GOT3 (cell line): ENCODE data around the gene L3MBTL4.
"Not testable (repeated sequence)": the region's sequence is repeated elsewhere in the genome, so short reads cannot be mapped to it uniquely, and the experiment has no call there.

Source experiments
- DNase-seq: peaks from one replicate; lab custom pipeline; 2025; ENCODE audit warnings: mixed read lengths; lab: John Stamatoyannopoulos, UW

Gene L3MBTL4

DNA sequence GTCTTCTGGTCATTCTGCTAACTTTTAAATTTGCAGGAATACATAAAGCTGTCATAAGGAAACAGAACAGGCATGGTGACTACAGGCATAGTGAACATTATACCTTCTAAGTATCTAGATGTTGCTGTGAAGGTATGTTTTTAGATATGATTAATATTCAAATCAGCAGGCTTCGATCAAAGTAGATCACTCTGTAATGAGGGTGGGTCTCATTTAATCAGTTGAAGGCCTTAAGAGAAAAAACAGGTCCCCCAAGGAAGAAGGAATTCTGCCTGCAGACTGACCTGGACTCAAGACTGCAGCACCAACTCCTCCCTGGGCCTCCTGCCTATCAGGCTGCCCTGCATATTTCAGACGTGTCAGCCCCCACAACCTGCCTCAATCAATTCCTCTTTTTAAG, 104.0 kb downstream of the L3MBTL4 start:
- no peak for DNase-seq

DNA sequence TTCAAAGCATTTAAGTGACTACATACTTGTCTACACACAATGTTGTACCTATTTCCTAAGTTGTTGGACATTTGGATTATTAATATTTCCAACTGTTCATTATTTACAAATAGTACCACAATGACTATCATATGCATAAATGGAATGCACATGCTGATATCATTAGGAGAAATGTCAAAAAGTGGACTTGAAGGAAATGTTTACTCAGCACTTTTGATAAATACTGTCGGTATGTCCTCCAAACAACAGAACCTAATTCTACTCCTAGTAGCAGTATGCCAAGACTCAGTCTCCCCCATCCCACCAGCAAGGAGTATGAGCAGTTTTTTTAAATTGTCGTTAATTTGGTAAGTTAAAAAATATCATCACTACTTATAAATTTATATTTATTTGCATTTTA, 116.8 kb downstream of the L3MBTL4 start:
- DNase-seq, result no peak

DNA sequence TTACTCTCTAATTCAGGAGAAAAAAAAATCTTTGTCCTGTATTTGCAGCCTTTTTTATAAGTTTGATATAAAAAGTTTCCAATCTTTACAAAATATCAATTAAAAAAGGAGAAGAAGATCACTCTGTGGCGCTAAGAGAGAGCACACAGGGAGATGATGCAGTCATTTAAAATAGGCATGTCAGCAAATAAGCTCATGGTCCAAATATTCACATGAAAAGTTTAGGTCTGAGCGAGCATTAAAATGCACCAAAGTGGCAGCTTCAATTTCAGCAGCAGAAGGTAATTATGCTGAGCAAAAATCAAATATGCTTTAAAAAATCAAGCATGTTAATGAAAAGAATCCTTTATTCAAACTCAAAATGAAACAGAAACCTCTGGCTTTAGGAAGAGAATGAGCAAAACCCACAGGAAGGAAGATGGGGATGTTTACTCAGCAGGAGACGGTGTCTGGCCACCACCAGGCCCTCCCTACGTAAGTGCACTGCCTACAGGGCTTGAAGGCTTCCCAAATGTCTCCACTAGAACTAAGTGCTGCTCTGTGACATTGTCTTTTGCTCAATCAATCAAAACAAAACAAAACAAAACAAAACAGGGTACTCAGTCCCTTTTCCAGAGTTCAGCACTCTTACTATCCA, 120.4 kb downstream of the L3MBTL4 start:
- DNase-seq, result no peak

DNA sequence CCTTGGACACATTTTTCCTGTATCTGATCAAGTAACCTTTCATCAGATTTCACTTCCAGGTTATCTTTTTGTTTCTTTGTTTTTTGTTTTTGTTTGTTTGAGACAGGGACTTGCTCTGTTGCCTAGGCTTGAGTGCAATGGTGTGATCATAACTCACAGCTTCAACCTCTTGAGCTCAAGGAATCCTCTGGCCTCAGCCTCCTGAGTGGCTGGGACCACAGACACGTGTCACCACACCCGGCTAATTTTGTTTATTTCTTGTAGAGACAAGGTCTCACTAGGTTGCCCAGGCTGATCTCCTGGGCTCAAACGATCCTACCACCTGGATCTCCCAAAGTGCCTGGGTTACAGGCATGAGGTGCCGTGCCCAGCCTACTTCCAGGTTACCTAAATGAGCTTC, 124.9 kb downstream of the L3MBTL4 start:
- no peak for DNase-seq

DNA sequence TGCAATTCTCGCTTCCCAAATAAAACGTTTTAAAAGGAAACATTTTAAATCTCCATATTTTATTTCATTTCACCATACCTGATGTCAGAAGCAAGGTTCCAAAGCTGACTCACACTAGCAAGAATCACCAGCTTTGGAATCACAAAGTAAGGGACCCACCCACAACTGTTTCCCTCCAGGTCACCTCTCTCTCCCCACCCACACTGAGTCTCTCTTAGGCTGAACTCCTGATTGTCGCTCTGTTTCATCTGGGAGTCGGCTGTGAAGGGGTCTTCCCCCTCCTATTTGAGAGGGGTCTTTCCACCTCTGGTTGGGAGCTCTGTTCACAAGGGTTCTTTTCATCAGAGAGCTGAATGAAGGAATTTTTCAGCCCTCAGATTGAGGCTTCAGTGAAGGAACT, 128.1 kb downstream of the L3MBTL4 start:
- no peak for DNase-seq

DNA sequence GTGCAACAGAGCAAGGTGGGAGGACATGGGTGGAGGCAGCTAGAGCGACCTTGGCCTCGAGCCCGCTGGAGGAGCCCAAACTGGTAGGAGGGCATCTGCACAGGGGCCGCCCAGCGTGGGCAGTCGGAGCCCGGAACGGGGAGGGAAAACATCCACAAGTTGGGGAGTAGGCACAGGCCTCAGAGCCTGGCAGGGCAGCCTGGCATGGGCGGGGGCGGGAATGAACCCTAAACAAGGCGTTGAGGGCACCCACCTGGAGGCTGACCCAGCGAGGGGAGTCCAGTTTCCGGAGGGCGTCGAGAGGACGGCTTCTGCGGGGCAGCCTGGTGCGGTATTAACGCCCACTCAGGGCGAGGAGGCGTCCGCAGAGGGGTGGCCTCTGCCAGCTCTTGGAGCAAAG, 129.9 kb downstream of the L3MBTL4 start:
- DNase-seq, result no peak

DNA sequence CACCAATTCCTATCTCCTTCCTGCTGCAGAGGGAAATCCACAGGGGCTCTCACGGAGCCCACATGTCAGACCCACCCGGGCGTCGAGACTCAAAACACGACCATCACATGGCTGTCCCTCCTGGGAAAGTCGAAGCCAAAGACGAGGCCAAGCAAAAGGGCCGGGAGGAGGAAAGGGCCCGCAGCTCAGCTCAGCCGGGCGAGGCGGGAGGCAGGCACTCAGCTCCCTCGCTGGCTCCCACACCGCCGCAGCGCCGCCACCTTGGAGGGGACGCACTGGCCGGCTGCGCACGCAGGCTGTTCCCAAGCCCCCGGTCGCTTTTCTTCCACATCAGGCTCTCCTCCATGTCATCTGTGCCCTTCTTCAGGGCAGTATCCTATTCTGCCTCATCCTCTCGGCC, 130.4 kb downstream of the L3MBTL4 start:
- DNase-seq, result no peak

DNA sequence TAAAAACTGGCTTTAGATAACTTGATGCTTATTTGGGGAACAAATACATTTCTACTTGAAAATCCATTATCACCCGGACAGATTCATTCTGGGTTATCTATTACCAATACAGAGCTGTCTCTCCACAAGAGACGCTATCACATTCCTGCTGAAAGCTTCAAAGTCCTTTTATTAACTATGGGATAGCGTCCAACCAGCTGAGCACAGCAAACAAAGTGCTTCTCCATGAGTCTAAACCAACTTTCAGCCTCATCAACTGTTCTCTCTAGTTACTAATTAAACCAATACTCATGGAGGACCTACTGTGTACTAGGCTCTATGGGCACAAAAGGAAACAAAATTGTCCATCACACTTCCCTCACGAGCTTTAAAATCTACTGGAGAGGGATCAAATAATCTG, 132.8 kb downstream of the L3MBTL4 start:
- DNase-seq, result no peak

DNA sequence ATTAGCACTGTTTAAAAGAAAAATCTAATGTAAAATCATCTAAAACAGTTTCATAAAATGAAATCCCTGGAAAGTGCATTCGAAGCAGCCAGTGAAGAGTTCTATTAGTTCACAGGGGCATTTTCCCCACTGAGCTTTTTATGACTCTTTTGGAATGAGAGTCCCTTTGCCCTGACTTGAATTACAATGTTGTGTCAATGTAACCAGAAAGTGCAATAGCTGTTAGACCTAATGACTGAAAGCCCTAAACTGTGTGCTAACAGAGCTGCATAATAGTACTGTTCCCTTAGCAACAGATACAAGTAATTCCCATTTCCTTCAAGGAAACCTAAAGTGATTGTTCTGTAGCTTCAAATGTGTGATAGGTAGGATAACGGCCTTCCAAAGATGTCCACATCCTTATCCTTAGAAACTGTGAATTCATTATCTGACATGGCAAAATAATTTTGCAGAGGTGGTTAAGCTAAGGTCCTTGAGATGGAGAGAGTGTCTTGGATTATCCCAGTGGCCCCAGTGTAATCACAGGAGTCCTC, 134.4 kb downstream of the L3MBTL4 start:
- no peak for DNase-seq

DNA sequence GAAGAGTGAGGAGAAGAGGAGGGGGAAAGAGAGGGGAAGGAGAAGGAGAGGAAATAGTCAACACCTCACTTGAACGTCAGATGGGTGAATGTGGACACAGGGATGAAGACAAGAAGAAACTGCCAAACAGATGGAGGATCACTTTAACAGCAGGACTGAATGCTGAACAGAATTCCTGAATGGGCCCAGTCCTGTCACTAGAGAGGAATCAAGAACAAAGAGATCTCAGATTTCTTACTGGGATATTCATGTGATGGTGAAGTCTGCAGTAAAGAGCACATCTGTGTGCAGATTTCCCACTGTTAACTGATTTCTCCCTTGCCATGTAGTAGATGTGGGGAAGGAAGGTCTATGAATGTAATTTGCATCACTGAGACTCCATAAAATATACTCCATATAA, 135.4 kb downstream of the L3MBTL4 start:
- no peak for DNase-seq

DNA sequence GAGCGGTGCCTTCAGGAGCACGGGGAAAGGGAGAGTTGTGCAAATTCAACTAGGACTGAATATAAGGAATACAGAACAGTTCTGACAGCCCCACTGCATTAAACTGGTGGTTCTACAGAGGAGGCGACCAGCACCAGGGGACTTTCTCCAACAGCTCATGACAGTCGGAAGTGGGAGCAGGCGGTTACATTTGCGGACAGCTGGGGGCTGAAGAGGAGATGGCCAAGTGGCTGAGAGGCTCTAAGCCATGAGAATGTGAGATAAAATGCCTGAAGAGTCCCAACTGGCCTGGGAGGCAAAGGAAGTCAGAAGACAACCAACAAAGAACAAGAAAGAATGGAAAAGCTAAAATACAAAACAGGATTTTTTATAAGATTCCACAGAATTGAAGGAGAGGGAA, 141.3 kb downstream of the L3MBTL4 start:
- no peak for DNase-seq

DNA sequence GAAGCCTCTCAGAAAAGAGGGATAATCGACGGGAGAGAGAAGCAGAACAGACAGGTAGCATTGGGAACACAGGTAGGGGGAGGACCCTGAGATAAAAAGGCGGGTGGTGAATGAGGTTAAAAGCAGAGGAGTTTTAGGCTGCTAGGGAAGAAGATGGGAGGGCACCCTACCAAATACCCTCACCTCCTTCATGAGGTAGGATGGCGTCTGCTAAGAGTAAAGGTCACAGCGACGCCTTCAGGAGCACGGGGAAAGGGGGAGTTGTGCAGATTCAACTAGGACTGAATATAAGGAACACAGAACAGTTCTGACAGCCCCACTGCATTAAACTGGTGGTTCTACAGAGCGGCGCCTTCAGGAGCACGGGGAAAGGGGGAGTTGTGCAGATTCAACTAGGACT, 142.6 kb downstream of the L3MBTL4 start:
- not testable (repeated sequence) for DNase-seq

DNA sequence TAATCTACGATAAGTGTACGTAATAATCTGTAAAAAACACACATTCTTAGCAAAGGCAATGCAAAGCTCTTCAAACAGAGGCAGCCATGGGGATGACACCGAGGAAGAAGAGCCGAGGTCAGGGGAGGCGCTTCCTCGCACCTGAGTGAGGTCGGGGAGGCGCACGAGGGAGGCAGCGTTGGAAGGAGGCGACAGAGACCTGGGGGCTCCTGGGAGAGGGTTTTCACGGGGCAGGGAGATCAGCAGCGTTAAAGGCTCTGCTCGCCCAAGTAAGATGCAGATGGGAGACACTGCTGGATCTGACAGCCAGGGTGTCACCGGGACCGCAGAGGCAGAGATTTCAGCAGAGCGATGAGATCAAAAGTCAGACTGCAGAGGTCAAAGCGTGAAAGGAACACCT, 143.1 kb downstream of the L3MBTL4 start:
- DNase-seq, result no peak

DNA sequence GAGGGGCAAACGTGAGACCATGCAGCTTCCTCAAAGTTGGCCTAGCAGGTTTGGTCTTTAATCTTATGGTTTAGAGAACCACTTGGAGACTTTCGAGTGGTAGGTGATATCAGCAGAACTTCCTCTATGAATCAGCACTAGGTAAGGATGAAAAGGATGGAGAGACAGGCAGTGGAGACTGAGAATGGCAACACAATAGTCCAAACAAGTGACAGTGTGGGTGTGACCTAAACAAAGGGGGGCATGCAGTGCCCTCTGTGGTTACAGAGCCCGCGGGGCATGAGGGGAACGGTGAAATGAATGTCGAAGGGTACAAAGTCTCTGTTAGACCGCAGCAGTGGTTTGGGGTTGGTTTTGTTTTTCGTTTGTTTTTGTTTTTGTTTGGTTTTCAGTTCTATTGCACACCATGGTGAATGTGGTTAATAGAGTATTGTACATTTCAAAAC, 143.9 kb downstream of the L3MBTL4 start:
- no peak for DNase-seq

DNA sequence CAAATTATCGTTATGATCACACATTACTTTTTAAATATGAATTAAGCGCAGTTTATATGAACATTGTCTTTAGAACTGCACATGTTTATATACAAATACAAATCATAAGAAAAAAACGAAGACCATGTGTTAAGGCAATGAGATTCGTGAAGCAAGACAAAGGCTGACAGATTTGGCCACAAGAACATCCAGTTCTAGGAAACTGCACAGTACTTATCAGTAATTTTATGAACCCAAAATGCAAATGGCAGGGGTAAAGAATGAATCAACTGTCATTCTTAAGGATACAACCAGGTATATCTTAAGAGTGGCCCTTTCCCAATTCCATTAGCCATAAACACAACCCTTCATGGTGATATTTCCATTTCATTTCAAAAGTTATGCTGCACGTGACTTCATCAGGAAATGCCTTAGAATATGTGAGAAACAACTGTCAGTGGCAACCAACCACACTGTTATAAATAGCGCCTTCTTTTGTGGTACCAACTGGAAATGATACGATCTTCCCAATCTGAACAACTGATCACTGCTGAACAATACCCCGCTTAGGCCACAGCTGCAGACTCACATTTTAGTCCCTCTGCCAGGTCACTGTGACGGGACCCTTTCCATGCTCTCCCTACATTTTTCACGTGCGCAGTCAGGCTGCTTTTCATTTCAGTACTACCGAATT, 144.9 kb downstream of the L3MBTL4 start:
- no peak for DNase-seq

DNA sequence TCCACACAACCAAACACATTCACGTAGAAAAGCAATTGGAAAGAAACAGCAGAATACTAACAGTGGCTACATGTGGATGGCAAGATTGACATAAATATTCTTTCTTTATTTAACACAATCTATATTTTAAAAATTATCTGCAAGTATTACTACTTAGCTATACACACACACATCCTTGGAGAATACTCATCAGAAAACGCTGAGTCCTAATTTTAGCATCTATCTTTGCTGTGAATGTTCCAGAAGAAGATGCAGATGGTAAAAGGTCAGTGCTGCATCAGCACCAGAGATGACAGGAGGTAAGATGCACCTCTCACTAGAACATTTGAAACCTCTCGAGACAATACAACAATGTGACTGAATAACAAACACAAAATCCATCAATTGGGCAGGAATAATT, 148.5 kb downstream of the L3MBTL4 start:
- no peak for DNase-seq

DNA sequence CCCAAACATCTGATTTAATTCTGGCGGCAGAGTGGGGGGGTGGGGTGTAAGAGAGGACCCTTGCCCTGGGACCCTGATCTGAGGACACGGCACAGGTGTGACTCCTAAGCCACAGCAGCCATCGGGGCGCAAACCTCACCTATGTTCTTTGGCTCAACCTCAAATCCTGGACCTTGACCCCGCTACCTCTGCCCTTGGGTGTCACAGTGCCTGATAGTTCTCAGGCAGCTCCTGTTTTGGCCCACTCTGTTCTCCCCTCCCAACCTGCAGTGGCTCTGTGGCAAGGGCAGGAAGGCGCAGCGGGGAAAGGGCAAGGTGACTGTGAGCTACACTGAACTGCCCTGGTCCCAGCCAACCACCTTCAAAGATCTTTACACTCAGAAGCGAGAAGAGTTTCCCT, 152.8 kb downstream of the L3MBTL4 start:
- DNase-seq, result no peak

DNA sequence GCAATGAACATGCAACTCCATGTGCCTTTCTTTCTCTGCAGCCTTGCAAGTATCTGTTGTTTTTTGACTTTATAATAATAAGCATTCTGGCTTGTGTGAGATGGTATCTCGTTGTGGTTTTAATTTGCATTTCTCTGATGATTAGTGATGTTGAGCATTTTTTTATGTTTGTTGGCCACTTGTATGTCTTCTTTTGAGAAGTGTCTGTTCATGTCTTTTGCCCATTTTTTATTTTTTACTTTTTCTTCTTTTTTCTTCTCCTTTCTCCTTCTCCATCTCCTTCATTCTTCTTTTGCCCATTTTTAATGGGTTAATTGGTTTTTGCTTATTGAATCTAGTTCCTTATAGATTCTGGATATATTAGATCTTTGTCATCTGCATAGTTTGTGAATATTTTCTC, 155.4 kb downstream of the L3MBTL4 start:
- DNase-seq, result not testable (repeated sequence)

DNA sequence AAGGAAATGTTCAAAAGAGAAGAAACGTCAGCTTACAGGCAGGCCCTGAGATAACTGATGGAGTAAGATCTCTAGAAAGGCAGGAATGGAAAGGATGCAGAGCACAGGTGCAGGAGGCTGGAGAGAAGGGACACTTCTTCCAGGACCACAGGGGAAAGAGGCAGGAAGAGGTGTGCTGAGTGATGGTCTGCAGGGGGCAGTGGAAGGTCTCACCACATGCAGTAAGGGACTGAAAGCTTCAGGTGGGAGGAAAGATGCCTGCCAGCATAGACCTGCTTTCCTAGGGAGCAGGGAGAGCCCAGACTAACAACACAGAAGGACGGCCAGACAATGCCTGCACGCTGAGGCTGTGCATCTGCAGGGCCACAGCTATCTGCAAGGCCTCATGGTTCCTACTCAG, 156.8 kb downstream of the L3MBTL4 start:
- no peak for DNase-seq

DNA sequence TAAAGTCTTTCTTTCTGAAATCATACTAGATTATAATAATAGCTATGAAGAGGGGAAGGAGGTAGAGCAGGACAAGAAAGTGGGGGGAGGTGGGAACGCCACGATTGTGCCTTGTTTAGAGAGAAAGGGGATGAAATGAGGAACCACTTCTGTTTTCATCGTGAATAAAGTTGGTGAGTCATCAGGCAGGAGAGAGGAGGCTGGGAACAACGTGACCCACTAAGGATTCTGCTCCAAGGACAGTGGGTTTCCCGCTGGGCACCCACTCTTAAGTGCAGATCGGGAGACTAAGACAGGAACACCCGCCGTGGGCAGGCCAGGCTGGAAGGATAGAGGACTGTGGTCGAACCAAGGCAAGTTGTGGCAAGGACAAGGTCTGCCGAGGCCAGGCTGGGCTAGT, 158.2 kb downstream of the L3MBTL4 start:
- DNase-seq, result no peak

DNA sequence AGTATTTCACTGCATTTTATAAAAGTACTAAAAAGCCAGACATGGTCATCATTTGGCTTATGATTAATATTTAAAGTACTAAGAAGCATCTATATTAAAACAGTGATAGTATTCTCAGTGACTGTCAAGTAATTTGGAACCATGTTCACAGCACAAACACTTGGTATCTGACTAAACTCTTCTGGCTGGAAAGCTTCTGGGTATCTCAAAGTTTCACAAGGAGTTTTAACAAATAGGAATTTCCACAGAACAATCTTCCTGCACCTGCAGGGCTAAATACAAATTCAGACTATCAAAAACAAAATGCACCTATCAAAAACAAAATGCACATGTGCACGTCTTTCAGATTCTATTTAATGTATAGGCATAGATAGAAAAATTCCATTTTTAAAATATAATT, 158.8 kb downstream of the L3MBTL4 start:
- no peak for DNase-seq

DNA sequence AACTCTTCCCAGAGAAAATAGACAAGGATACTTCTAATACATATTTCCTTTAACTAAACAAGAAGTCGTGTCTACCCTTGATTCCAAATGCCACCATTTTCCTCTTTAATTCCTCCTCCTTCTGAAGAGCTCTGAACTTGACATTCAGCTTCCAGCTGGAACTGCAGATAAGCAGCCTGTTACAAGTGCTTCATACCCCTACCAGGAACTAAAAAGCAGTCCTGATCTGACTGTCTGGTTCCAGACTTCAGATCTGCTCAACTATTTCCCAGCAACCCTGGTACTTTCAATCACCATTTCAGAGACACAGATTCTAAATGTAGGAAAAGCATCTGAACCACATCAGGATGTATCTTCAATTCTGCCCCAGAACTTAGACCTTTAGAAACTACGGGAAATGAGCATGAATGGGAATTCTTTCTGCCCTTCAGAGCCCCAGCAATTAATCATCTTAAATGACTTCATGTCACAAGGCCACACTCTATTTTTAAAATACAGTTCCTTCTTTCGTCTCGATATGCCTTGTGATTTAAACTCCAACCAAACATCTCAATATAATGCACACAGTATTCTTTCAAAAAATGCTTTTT, 159.5 kb downstream of the L3MBTL4 start:
- no peak for DNase-seq

DNA sequence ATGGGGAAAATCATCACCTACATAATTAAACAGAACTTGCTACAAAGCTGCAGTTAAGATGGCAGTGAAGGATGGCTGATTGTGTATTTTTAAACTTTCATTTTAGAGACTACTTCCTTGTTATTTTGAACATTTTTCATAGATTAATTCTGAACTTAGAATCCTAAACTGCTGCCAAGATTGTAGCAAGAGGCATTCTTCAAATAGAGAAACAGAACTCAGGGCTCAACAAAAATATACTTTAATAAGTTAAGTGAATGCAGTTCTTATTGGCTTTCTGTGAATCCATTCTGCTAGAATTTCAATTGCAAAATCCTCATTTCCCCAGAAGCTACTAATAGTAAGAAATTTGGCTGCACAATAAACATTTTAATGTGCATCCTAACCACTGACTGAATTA, 160.3 kb downstream of the L3MBTL4 start:
- DNase-seq, result no peak
